SK-N-SH (cell line): Measurements from ENCODE around the gene KMT2C. TPM values are rescaled to one million over a fixed set of nuclear protein-coding genes. Genes with fewer than 3 reads are reported as not detected.

Experiments
- CTCF ChIA-PET: fragments of 300-600, 350-600 bp; formaldehyde crosslinking; extraction: SDS; loops from one replicate; lab custom pipeline; 2021; lab: Yijun Ruan, JAX
- POLR2A ChIA-PET: fragments of 350-600 bp; sonication (Branson Sonifier 250); formaldehyde crosslinking; extraction: SDS; loops from one replicate; lab custom pipeline; 2020; ENCODE audit warnings: antibody characterized with exemption, inconsistent platforms; lab: Yijun Ruan, JAX
- DNase-seq: peaks from one replicate; pipeline ENCODE4 v3.0.0; 2012
- H2AFZ ChIP-seq: fragments of 200-600 bp; sonication (generic); 2 replicates; pipeline ENCODE4 v1.8.1; 2016; ENCODE audit warnings: antibody characterized with exemption, mild to moderate bottlenecking, low read depth
- H3F3A ChIP-seq: fragments of 200-600 bp; sonication (generic); replicated peaks from 2 replicates; pipeline ENCODE3; 2016; ENCODE audit warnings: antibody characterized with exemption, mild to moderate bottlenecking; ENCODE audit not compliant: insufficient read depth
- H3K27ac ChIP-seq, 2 experiments: fragments of 200-500 bp in 1 of 2; fragments of 200-600 bp in 1 of 2; sonication (Bioruptor generic) in 1 of 2; sonication (generic), shearing (Covaris generic) in 1 of 2; 2 replicates each; pipeline versions ENCODE4 v1.5.1 to v1.6.1; 2014 to 2016; ENCODE audit warnings: low read depth in 2 of 2, inconsistent platforms in 1 of 2, low read length in 1 of 2, mild to moderate bottlenecking in 1 of 2, mixed read lengths in 1 of 2
- H3K27me3 ChIP-seq: fragments of 200-600 bp; sonication (generic), shearing (Covaris generic); 2 replicates; pipeline ENCODE4 v1.6.1; 2016; ENCODE audit warnings: mixed run types; ENCODE audit not compliant: insufficient read depth
- H3K36me3 ChIP-seq, 2 experiments: fragments of 200-500 bp in 1 of 2; fragments of 200-600 bp in 1 of 2; sonication (Bioruptor generic) in 1 of 2; sonication (generic) in 1 of 2; replicated peaks in 1 of 2; 2 replicates each; pipeline versions ENCODE3 to v1.5.1; 2014 to 2016; ENCODE audit warnings: low read length in 1 of 2, mild to moderate bottlenecking in 1 of 2; ENCODE audit not compliant: insufficient read depth in 2 of 2, control insufficient read depth in 1 of 2
- H3K4me1 ChIP-seq, 2 experiments: fragments of 200-500 bp in 1 of 2; fragments of 200-600 bp in 1 of 2; sonication (Bioruptor generic) in 1 of 2; sonication (generic), shearing (Covaris generic) in 1 of 2; 2 replicates each; pipeline versions ENCODE4 v1.5.1 to v1.6.1; 2014 to 2016; ENCODE audit warnings: low read depth in 1 of 2, low read length in 1 of 2, mixed run types in 1 of 2; ENCODE audit not compliant: insufficient read depth in 2 of 2, control insufficient read depth in 1 of 2
- H3K4me2 ChIP-seq: fragments of 200-600 bp; sonication (generic), shearing (Covaris generic); 2 replicates; pipeline ENCODE4 v1.6.1; 2017; ENCODE audit warnings: mixed run types
- H3K4me3 ChIP-seq, 2 experiments: fragments of 200-500 bp in 1 of 2; fragments of 200-600 bp in 1 of 2; sonication (Bioruptor generic) in 1 of 2; sonication (generic), shearing (Covaris generic) in 1 of 2; 2 replicates each; pipeline versions ENCODE4 v1.5.1 to v1.8.1; 2014 to 2016; ENCODE audit warnings: low read depth in 2 of 2, inconsistent platforms in 1 of 2, low read length in 1 of 2, mild to moderate bottlenecking in 1 of 2, mixed read lengths in 1 of 2, moderate library complexity in 1 of 2
- H3K79me2 ChIP-seq: fragments of 200-600 bp; sonication (generic); 2 replicates; pipeline ENCODE4 v1.8.1; 2017; ENCODE audit warnings: mild to moderate bottlenecking; ENCODE audit not compliant: insufficient read depth
- H3K9ac ChIP-seq: fragments of 200-600 bp; sonication (generic); 2 replicates; pipeline ENCODE4 v1.6.1; 2017; ENCODE audit warnings: mixed run types
- H3K9me2 ChIP-seq: fragments of 200-600 bp; sonication (generic); 2 replicates; pipeline ENCODE4 v1.6.1; 2017; ENCODE audit warnings: mixed run types
- H3K9me3 ChIP-seq: fragments of 200-600 bp; sonication (generic); 2 replicates; pipeline ENCODE4 v1.6.1; 2017; ENCODE audit warnings: mixed run types, mild to moderate bottlenecking, moderate library complexity
- H4K20me1 ChIP-seq: fragments of 200-600 bp; sonication (generic); 2 replicates; pipeline ENCODE4 v1.6.1; 2017; ENCODE audit warnings: mild to moderate bottlenecking, mixed run types; ENCODE audit not compliant: insufficient read depth
- EZH2phosphoT487 ChIP-seq: fragments of 200-600 bp; sonication (generic); IDR thresholded peaks from 2 replicates; pipeline ENCODE4 v1.6.1; 2017; ENCODE audit warnings: low read depth, mixed run types, mild to moderate bottlenecking, antibody characterized with exemption, moderate library complexity, borderline replicate concordance
- FOXM1 ChIP-seq: IDR thresholded peaks from 2 replicates; pipeline ENCODE4 v1.4.0; 2012; ENCODE audit warnings: low read depth, mild to moderate bottlenecking
- GABPA ChIP-seq: IDR thresholded peaks from 2 replicates; pipeline ENCODE4 v1.4.0; 2012; ENCODE audit warnings: low read depth, mild to moderate bottlenecking
- NFIC ChIP-seq: IDR thresholded peaks from 2 replicates; pipeline ENCODE4 v1.4.0; 2012; ENCODE audit warnings: borderline replicate concordance
- NRF1 ChIP-seq: IDR thresholded peaks from 2 replicates; pipeline ENCODE4 v1.6.1; 2012; ENCODE audit warnings: low read depth, mild to moderate bottlenecking, low read length
- POLR2AphosphoS5 ChIP-seq: IDR thresholded peaks from 2 replicates; pipeline ENCODE4 v1.6.1; 2012; ENCODE audit warnings: low read depth, low read length
- RAD21 ChIP-seq: IDR thresholded peaks from 2 replicates; pipeline ENCODE4 v1.6.1; 2012; ENCODE audit warnings: mild to moderate bottlenecking, low read length
- RCOR1 ChIP-seq: fragments of 150-350 bp; IDR thresholded peaks from 2 replicates; pipeline ENCODE4 v1.6.1; 2017; ENCODE audit warnings: antibody characterized with exemption, low read length
- RXRA ChIP-seq: IDR thresholded peaks from 2 replicates; pipeline ENCODE4 v1.4.0; 2012; ENCODE audit warnings: low read depth, mild to moderate bottlenecking, borderline replicate concordance
- SIN3A ChIP-seq: IDR thresholded peaks from 2 replicates; pipeline ENCODE4 v1.6.1; 2012; ENCODE audit warnings: low read depth, mild to moderate bottlenecking, low read length, moderate library complexity, borderline replicate concordance
- SMC3 ChIP-seq: IDR thresholded peaks from 2 replicates; pipeline ENCODE4 v1.6.1; 2012; ENCODE audit warnings: low read depth, low read length, improper control_type of control experiment
- TAF1 ChIP-seq: IDR thresholded peaks from 2 replicates; pipeline ENCODE4 v1.6.1; 2012; ENCODE audit warnings: low read depth, mild to moderate bottlenecking, low read length, moderate library complexity, borderline replicate concordance
- TCF12 ChIP-seq: IDR thresholded peaks from 2 replicates; pipeline ENCODE4 v1.4.0; 2012
- WGBS: methylation state at CpG from one replicate; pipeline ENCODE4 v1.1.6; 2017; ENCODE audit warnings: low lambda C conversion rate; 5-methylcytosine and 5-hydroxymethylcytosine counted together
- polyA plus RNA-seq, 3 experiments: library from polyadenylated mRNA; depleted of rRNA; stranded (reverse); fragments of >200 nt; gene quantifications; 2 replicates each; pipeline ENCODE4 v1.2.3, GENCODE V29; 2012
- TF ChIP-seq, protein P1 (sequence below): fragments of 150-350 bp; IDR thresholded peaks from 2 replicates; pipeline ENCODE4 v1.6.1; 2016; ENCODE audit warnings: mild to moderate bottlenecking, low read depth, low read length
- TF ChIP-seq, protein P2 (sequence below): IDR thresholded peaks from 2 replicates; pipeline ENCODE4 v1.6.1; 2012; ENCODE audit warnings: mild to moderate bottlenecking, low read depth, low read length, moderate library complexity
- TF ChIP-seq, protein P3 (sequence below): IDR thresholded peaks from 2 replicates; pipeline ENCODE4; 2012

The KMT2C gene
- polyA plus RNA-seq, 1 of the 3 experiments (the other 2 are of a cell fraction) = 8.0 TPM

DNA sequence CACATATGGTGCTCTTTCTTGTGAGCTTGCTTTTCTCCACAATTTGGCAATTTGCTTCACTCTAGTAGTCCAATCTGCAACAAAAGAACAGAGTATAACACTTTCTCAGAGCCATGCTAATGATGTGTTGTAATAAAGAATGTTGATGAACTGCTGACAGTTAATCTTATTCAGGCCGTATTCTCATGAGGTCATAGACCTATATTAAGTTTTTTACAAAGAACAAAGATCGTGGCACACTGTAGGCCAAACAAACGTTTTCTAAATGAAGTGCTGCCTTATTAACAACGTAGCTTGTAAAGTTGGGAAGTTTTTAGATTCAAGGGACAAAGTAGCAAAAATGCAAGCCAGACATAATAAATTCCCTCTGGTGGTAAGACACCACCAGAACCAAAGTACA lies 250.2 kb downstream of the KMT2C start:
- POLR2A ChIA-PET = no interaction called here
- no peaks in the 10 kb centered on the region for H4K20me1 ChIP-seq
- no peaks in the 10 kb centered on the region; a peak in 1 of 4 replicates for H3K4me1 ChIP-seq
- H3K4me3 ChIP-seq = no peak overlapping the region
- no peaks in the 10 kb centered on the region for H3K79me2 ChIP-seq
- 86% methylated on average over 4 of the region's 4 CpGs for WGBS
- peaks cover 4% of the 10 kb centered on the region for H3F3A ChIP-seq
- TF ChIP-seq RXRA (0 out of 2 replicates have a peak, but pooled peaks have one; percentile 6), NFIC (no peak)
- TF ChIP-seq, all 33 proteins: peak for 1
- CTCF ChIA-PET = interaction anchor here (0.7 to 1.5 kb wide), 3 partner anchors 14 to 39 kb away, joined by 3 to 4 read pairs (median 3); no protein-coding TSS in a partner anchor
- Histone ChIP-seq H3K9ac (no peak overlapping the region), H3K9me3 (no peaks in the 10 kb centered on the region), H3K4me2 (no peak overlapping the region), H3K27ac (no peak overlapping the region), H3K36me3 (peaks cover 84 to 94% of the 10 kb centered on the region in 2 experiments), H3K27me3 (no peaks in the 10 kb centered on the region), H2AFZ (no peak overlapping the region), H3K9me2 (no peaks in the 10 kb centered on the region)
- DNase-seq = no peak

DNA sequence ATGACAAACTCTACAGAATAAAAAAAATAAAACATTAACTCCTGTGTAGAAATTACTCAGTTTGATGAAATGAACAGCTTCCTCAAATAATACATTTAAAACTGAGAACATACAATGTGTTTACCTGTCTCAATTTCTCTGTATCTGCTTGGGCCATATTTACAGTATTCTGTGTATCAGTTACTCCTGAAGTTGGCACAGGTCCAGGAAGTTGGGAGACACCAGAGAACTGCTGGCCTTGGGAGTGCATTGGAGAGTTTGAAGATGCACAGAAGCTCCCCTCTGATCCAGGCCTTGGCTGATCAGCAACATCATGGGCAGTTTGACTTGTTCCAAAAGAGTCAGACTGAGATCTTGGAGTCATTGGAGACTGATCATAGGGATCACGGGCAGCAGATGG lies 255.2 kb downstream of the KMT2C start:
- 100% methylated on average over 1 of the region's 1 CpG for WGBS
- ChIA-PET CTCF (interaction anchor here (0.6 to 1.1 kb wide), 2 partner anchors 527 to 644 kb away, joined by 3 read pairs; no protein-coding TSS in a partner anchor), POLR2A (no interaction called here)
- H3K4me2 ChIP-seq = no peak overlapping the region
- no peaks in the 10 kb centered on the region for H3K9me3 ChIP-seq
- H3K9ac ChIP-seq = no peak overlapping the region
- peaks cover 88 to 89% of the 10 kb centered on the region in 2 experiments for H3K36me3 ChIP-seq
- no peaks in the 10 kb centered on the region for H3K79me2 ChIP-seq
- H4K20me1 ChIP-seq = no peaks in the 10 kb centered on the region
- peaks cover 14% of the 10 kb centered on the region for H3F3A ChIP-seq
- no peak for TF ChIP-seq SMC3
- TF ChIP-seq, protein P1, sequence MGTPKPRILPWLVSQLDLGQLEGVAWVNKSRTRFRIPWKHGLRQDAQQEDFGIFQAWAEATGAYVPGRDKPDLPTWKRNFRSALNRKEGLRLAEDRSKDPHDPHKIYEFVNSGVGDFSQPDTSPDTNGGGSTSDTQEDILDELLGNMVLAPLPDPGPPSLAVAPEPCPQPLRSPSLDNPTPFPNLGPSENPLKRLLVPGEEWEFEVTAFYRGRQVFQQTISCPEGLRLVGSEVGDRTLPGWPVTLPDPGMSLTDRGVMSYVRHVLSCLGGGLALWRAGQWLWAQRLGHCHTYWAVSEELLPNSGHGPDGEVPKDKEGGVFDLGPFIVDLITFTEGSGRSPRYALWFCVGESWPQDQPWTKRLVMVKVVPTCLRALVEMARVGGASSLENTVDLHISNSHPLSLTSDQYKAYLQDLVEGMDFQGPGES = no peak
- no peak for TF ChIP-seq TAF1
- TF ChIP-seq POLR2AphosphoS5 = no peak
- TF ChIP-seq SIN3A = no peak
- peak; percentile 37; the same call in 1 of the 2 replicates for TF ChIP-seq NFIC
- DNase-seq = no peak
- no peaks in the 10 kb centered on the region for H3K9me2 ChIP-seq
- no peak overlapping the region for H3K4me3 ChIP-seq
- H3K4me1 ChIP-seq = peaks cover 0 to 7% of the 10 kb centered on the region in 2 experiments; a peak in 2 of 4 replicates
- no peaks in the 10 kb centered on the region for H3K27me3 ChIP-seq
- H3K27ac ChIP-seq = no peak overlapping the region
- no peak overlapping the region for H2AFZ ChIP-seq

DNA sequence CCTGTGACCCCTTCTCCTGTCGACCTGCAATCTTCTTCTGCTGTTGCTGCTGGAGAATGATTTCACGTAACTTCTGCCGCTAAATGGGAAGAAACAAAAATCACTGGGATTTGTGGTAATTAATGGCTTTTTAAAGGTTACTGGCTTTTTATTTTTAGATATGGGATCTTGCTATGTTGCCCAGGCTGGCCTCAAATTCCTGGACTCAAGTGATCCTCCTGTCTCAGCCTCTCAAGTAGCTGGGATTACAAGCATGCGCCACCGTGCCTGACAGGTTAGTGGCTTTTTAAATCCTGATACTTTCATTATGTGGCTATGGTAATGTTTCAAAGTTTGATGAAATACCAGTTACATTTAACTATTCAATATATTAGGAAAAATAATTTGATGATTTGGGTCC lies 255.8 kb downstream of the KMT2C start:
- Histone ChIP-seq H3K9ac (no peak overlapping the region), H4K20me1 (no peaks in the 10 kb centered on the region), H2AFZ (no peak overlapping the region), H3K27ac (no peak overlapping the region), H3K9me2 (no peaks in the 10 kb centered on the region), H3F3A (peaks cover 14% of the 10 kb centered on the region), H3K36me3 (peaks cover 83 to 84% of the 10 kb centered on the region in 2 experiments), H3K4me2 (no peak overlapping the region), H3K79me2 (no peaks in the 10 kb centered on the region), H3K27me3 (no peaks in the 10 kb centered on the region), H3K9me3 (no peaks in the 10 kb centered on the region), H3K4me3 (no peak overlapping the region), H3K4me1 (peaks cover 0 to 7% of the 10 kb centered on the region in 2 experiments; a peak in 2 of 4 replicates)
- WGBS = 98% methylated on average over 5 of the region's 5 CpGs
- TF ChIP-seq RCOR1 = no peak
- no peak for TF ChIP-seq EZH2phosphoT487
- TF ChIP-seq NRF1 = no peak
- no peak for TF ChIP-seq GABPA
- TF ChIP-seq, protein P2, sequence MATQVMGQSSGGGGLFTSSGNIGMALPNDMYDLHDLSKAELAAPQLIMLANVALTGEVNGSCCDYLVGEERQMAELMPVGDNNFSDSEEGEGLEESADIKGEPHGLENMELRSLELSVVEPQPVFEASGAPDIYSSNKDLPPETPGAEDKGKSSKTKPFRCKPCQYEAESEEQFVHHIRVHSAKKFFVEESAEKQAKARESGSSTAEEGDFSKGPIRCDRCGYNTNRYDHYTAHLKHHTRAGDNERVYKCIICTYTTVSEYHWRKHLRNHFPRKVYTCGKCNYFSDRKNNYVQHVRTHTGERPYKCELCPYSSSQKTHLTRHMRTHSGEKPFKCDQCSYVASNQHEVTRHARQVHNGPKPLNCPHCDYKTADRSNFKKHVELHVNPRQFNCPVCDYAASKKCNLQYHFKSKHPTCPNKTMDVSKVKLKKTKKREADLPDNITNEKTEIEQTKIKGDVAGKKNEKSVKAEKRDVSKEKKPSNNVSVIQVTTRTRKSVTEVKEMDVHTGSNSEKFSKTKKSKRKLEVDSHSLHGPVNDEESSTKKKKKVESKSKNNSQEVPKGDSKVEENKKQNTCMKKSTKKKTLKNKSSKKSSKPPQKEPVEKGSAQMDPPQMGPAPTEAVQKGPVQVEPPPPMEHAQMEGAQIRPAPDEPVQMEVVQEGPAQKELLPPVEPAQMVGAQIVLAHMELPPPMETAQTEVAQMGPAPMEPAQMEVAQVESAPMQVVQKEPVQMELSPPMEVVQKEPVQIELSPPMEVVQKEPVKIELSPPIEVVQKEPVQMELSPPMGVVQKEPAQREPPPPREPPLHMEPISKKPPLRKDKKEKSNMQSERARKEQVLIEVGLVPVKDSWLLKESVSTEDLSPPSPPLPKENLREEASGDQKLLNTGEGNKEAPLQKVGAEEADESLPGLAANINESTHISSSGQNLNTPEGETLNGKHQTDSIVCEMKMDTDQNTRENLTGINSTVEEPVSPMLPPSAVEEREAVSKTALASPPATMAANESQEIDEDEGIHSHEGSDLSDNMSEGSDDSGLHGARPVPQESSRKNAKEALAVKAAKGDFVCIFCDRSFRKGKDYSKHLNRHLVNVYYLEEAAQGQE = no peak
- TF ChIP-seq RAD21 = no peak
- no peak for TF ChIP-seq TCF12
- TF ChIP-seq SIN3A = no peak
- no peak for TF ChIP-seq FOXM1
- TF ChIP-seq, protein P3, sequence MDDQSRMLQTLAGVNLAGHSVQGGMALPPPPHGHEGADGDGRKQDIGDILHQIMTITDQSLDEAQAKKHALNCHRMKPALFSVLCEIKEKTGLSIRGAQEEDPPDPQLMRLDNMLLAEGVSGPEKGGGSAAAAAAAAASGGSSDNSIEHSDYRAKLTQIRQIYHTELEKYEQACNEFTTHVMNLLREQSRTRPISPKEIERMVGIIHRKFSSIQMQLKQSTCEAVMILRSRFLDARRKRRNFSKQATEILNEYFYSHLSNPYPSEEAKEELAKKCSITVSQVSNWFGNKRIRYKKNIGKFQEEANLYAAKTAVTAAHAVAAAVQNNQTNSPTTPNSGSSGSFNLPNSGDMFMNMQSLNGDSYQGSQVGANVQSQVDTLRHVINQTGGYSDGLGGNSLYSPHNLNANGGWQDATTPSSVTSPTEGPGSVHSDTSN = no peak
- TF ChIP-seq TAF1 = no peak
- no peak for TF ChIP-seq RXRA
- ChIA-PET POLR2A (no interaction called here), CTCF (interaction anchor here (1.1 kb wide), 1 partner anchor 527 kb away, joined by 3 read pairs; no protein-coding TSS in a partner anchor)
- no peak for DNase-seq
